Lower leg skin (tissue), 4 donors: Measurements from ENCODE around the gene VPS18. TPM values are rescaled to one million over a fixed set of nuclear protein-coding genes. Genes with fewer than 3 reads are reported as not detected.

ENCODE experiments used
- DNase-seq, 2 donors: peaks; one replicate each; pipeline ENCODE4 v3.0.0-alpha.2; 2019; ENCODE audit warnings: low spot score in 2 of 2
- H3K4me3 ChIP-seq: fragments of 200-600 bp; sonication (generic); 2 replicates; pipeline ENCODE4 v1.5.1; 2017; ENCODE audit warnings: mild to moderate bottlenecking, low read depth; ENCODE audit not compliant: poor library complexity, severe bottlenecking
- POLR2A ChIP-seq, 2 donors: fragments of 450-650 bp; IDR thresholded peaks; one replicate each; pipeline ENCODE4 v1.6.1; 2016 to 2017; ENCODE audit warnings: antibody characterized with exemption in 2 of 2, mild to moderate bottlenecking in 1 of 2, moderate library complexity in 1 of 2
- WGBS, 2 donors: methylation state at CpG; one replicate each; pipeline ENCODE4 v1.1.5; 2018; 5-methylcytosine and 5-hydroxymethylcytosine counted together
- intact Hi-C: fragments of 100-400 bp; cut with DNase I; formaldehyde crosslinking; loops from one replicate; pipeline ENCODE4 v1.15.0; 2023; ENCODE audit warnings: low total_unique reads
- total RNA-seq, 4 donors: library from RNA; depleted of rRNA; stranded (reverse); fragments of >200 nt; gene quantifications; one replicate each; pipeline ENCODE4 v1.1.0, GENCODE V29; 2016
- TF ChIP-seq, protein P1 (sequence below), 3 donors: fragments of 450-650 bp; IDR thresholded peaks; one replicate each; pipeline ENCODE4 v1.5.1; 2016; ENCODE audit warnings: antibody characterized with exemption in 3 of 3, mild to moderate bottlenecking in 3 of 3, moderate library complexity in 2 of 3

Gene VPS18
- total RNA-seq, 4 donors from 2014 or later = 15.4 to 29.9 (median 25.7) TPM

DNA sequence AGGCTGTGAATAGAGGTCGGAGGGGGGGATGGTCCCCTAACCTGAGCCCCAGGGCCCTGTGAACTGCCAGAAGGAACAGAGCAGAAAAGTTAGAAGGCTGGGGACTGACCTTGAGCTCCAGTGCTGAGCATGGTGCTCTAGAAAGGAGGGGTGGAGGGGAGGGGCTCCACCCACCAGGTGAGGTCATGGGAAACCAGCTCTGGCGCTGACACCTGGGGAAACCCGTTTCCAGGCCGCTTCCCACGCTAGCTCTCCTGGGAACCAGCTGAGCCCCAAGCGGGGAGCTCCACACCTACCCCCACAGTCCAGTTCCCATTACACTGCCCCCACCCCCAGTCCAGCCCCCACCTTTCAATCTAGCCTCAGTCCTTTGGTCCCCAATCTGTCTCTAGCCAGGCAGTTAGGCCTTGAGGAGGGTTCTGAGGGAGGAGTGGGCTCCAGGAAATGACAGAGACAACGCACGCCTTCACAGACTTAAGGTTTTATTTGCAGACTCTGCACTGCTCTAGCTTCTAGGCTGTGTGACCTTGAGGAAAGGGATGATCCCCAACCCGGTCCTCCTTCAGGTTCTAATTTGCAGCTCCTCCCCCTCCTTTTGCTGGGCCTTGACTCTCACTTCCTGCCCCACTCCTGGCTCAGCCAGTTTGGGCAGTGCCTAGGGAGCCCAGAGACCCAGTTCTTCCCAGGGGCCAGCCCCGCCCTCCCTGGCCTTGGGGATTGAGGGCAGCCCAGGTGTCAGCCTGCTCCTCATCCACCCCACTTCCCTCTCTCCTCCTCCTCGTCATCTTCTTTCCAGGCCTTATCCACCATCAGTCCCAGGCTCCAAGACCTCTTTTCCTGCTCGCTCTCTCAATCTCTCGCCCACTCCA is 22.3 kb upstream of the VPS18 start:
- no peak overlapping the region for H3K4me3 ChIP-seq
- no peak for DNase-seq
- intact Hi-C loops = no loop called here
- WGBS, 2 donors = 50 to 60% methylated on average over 13 of the region's 13 CpGs
- TF ChIP-seq, protein P1, sequence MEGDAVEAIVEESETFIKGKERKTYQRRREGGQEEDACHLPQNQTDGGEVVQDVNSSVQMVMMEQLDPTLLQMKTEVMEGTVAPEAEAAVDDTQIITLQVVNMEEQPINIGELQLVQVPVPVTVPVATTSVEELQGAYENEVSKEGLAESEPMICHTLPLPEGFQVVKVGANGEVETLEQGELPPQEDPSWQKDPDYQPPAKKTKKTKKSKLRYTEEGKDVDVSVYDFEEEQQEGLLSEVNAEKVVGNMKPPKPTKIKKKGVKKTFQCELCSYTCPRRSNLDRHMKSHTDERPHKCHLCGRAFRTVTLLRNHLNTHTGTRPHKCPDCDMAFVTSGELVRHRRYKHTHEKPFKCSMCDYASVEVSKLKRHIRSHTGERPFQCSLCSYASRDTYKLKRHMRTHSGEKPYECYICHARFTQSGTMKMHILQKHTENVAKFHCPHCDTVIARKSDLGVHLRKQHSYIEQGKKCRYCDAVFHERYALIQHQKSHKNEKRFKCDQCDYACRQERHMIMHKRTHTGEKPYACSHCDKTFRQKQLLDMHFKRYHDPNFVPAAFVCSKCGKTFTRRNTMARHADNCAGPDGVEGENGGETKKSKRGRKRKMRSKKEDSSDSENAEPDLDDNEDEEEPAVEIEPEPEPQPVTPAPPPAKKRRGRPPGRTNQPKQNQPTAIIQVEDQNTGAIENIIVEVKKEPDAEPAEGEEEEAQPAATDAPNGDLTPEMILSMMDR (IDR thresholded peaks at IDR 0.05) = no peak
- TF ChIP-seq POLR2A (IDR thresholded peaks at IDR 0.05) = no peak

- intact Hi-C loops = no loop called here
- TF ChIP-seq POLR2A (IDR thresholded peaks at IDR 0.05) = no peak
- TF ChIP-seq, protein P1 (IDR thresholded peaks at IDR 0.05) = no peak
- DNase-seq = no peak
- peak overlapping the region; percentile 45 for H3K4me3 ChIP-seq
- WGBS, 2 donors = 42 to 45% methylated on average over 30 to 33 of the region's 33 CpGs
Measured at GRCh38 chr15:40872791-40873693, 21.2 kb upstream of the VPS18 start.

GRCh38 chr15:40873694-40874561 is 20.3 kb upstream of the VPS18 start, which contains the start of gene RHOV:
RHOV (minus strand) TSS chr15:40874234; CDS start chr15:40874139, 95 bp downstream.
- 1% methylated on average over 25 to 39 of the region's 74 CpGs for WGBS, 2 donors
- intact Hi-C loops = no loop called here
- DNase-seq = peak in 1 of 2 donors; percentile 93
- peak within 1 kb of the TSS; percentile 45 for H3K4me3 ChIP-seq
- TF ChIP-seq, protein P1 (IDR thresholded peaks at IDR 0.05) = no peak
- no peak for TF ChIP-seq POLR2A (IDR thresholded peaks at IDR 0.05)

- intact Hi-C loops = loop anchor here (5.0 kb wide), 1 partner anchor 959 kb away; no protein-coding TSS in a partner anchor
- 70 to 82% methylated on average over 6 of the region's 6 CpGs for WGBS, 2 donors
- DNase-seq = no peak
- H3K4me3 ChIP-seq = no peak overlapping the region
- TF ChIP-seq, protein P1 (IDR thresholded peaks at IDR 0.05) = no peak
- TF ChIP-seq POLR2A (IDR thresholded peaks at IDR 0.05) = no peak
Measured at GRCh38 chr15:40875991-40876730, 18.1 kb upstream of the VPS18 start.
